Naive B cell (primary cell): ENCODE measurements around the gene TCP1. TPM values are rescaled to one million over a fixed set of nuclear protein-coding genes. Genes with fewer than 3 reads are reported as not detected.
A peak's percentile ranks its signal among the peaks of the same experiment; 100 is the strongest.
"Not testable (repeated sequence)": the region's sequence is repeated elsewhere in the genome, so short reads cannot be mapped to it uniquely, and the experiment has no call there.

Experiments used
- ATAC-seq, 2 donors: fragments of 150-1000 bp; cut with Tn5 transposase; 2 replicates each; pipeline ENCODE4 v1.10.0; 2021; ENCODE audit warnings: low read depth in 2 of 2, mild to moderate bottlenecking in 2 of 2, moderate library complexity in 2 of 2
- DNase-seq: peaks from one replicate; pipeline ENCODE4 v3.0.0; 2022
- H3K27ac Mint-ChIP-seq, 6 donors: one replicate each; pipeline ENCODE4 v1.8.0; 2020 to 2022; ENCODE audit warnings: mild to moderate bottlenecking in 6 of 6, mixed read lengths in 6 of 6, moderate library complexity in 5 of 6, inconsistent platforms in 2 of 6
- H3K27me3 Mint-ChIP-seq, 3 donors: one replicate each; pipeline ENCODE4 v1.8.0; 2021 to 2022; ENCODE audit warnings: mixed read lengths in 3 of 3, mild to moderate bottlenecking in 1 of 3
- H3K36me3 Mint-ChIP-seq, 2 donors: one replicate each; pipeline ENCODE4 v1.8.0; 2020 to 2022; ENCODE audit warnings: mixed read lengths in 2 of 2, inconsistent platforms in 1 of 2, mild to moderate bottlenecking in 1 of 2
- H3K4me1 Mint-ChIP-seq, 3 donors: one replicate each; pipeline ENCODE4 v1.8.0; 2020 to 2022; ENCODE audit warnings: mixed read lengths in 3 of 3, inconsistent platforms in 1 of 3, mild to moderate bottlenecking in 1 of 3, moderate library complexity in 1 of 3
- H3K4me3 Mint-ChIP-seq, 8 donors: one replicate each; pipeline ENCODE4 v1.8.0; 2020 to 2022; ENCODE audit warnings: mild to moderate bottlenecking in 8 of 8, mixed read lengths in 8 of 8, moderate library complexity in 8 of 8, inconsistent platforms in 2 of 8
- H3K9me3 Mint-ChIP-seq, 7 donors: one replicate each; pipeline ENCODE4 v1.8.0; 2020 to 2022; ENCODE audit warnings: mixed read lengths in 7 of 7, mild to moderate bottlenecking in 5 of 7, inconsistent platforms in 2 of 7, moderate library complexity in 1 of 7
- polyA plus RNA-seq, 6 donors: library from polyadenylated mRNA; unstranded; fragments of 300-500 nt; fragmentation: Illumina TruSeq; gene quantifications; one replicate each; pipeline ENCODE4 v1.2.3, GENCODE V29; 2021; ENCODE audit warnings: low read depth in 6 of 6

Gene TCP1
- polyA plus RNA-seq, 6 donors from 2014 or later, result 69.6 to 86.2 (median 73.3) TPM

GRCh38 chr6:159826968-159827647 is 37.7 kb upstream of the TCP1 start:
- Mint-ChIP-seq H3K4me1 (peaks cover 13 to 22% (median 15%) of the 10 kb centered on the region in 3 donors), H3K4me3 (no peak overlapping the region)
- ATAC-seq, result no peak

GRCh38 chr6:159826004-159826403 is 36.6 kb upstream of the TCP1 start:
- DNase-seq (no peak), ATAC-seq (no peak)
- Mint-ChIP-seq H3K4me3 (no peak overlapping the region), H3K36me3 (peaks cover 6 to 9% of the 10 kb centered on the region in 2 donors), H3K27ac (no peak overlapping the region), H3K27me3 (peaks cover 0 to 24% (median 9%) of the 10 kb centered on the region in 3 donors), H3K4me1 (peaks cover 13 to 29% (median 18%) of the 10 kb centered on the region in 3 donors), H3K9me3 (peaks cover 0 to 3% (median 0%) of the 10 kb centered on the region in 7 donors)

More at GRCh38 chr6:159826968-159827647, 37.7 kb upstream of the TCP1 start:
- DNase-seq, result no peak
- Mint-ChIP-seq H3K9me3 (peaks cover 0 to 3% (median 0%) of the 10 kb centered on the region in 7 donors), H3K36me3 (peaks cover 6 to 9% of the 10 kb centered on the region in 2 donors), H3K27ac (no peak overlapping the region), H3K27me3 (peaks cover 0 to 29% (median 9%) of the 10 kb centered on the region in 3 donors)

- Mint-ChIP-seq H3K27me3 (peaks cover 2 to 14% (median 11%) of the 10 kb centered on the region in 3 donors), H3K4me1 (peaks cover 19 to 33% (median 23%) of the 10 kb centered on the region in 3 donors)
- DNase-seq, H3K36me3 Mint-ChIP-seq, H3K4me3 Mint-ChIP-seq, H3K27ac Mint-ChIP-seq, ATAC-seq, H3K9me3 Mint-ChIP-seq: not testable (repeated sequence)
Measured at GRCh38 chr6:159824690-159825089, 35.3 kb upstream of the TCP1 start.

GRCh38 chr6:159823953-159824352 is 34.6 kb upstream of the TCP1 start:
- H3K27me3 Mint-ChIP-seq, result peaks cover 8 to 14% (median 9%) of the 10 kb centered on the region in 3 donors
- DNase-seq (no peak), ATAC-seq (no peak)
- peaks cover 0 to 3% (median 0%) of the 10 kb centered on the region in 7 donors for H3K9me3 Mint-ChIP-seq
- H3K27ac Mint-ChIP-seq, result no peak overlapping the region
- H3K4me1 Mint-ChIP-seq, result peaks cover 17 to 31% (median 21%) of the 10 kb centered on the region in 3 donors
- H3K4me3 Mint-ChIP-seq, result no peak overlapping the region
- peaks cover 6 to 9% of the 10 kb centered on the region in 2 donors for H3K36me3 Mint-ChIP-seq

- peaks cover 17 to 27% (median 21%) of the 10 kb centered on the region in 3 donors for H3K4me1 Mint-ChIP-seq
- peaks cover 0 to 3% (median 0%) of the 10 kb centered on the region in 7 donors for H3K9me3 Mint-ChIP-seq
- H3K36me3 Mint-ChIP-seq, result peaks cover 6 to 9% of the 10 kb centered on the region in 2 donors
- H3K27ac Mint-ChIP-seq, result no peak overlapping the region
- ATAC-seq, result no peak
- peak overlapping the region in 2 of 8 donors; percentile 4 to 21 for H3K4me3 Mint-ChIP-seq
- DNase-seq, result no peak
- H3K27me3 Mint-ChIP-seq, result peaks cover 8 to 14% (median 9%) of the 10 kb centered on the region in 3 donors
Measured at GRCh38 chr6:159821726-159822125, 32.3 kb upstream of the TCP1 start.

GRCh38 chr6:159821122-159821521 is 31.7 kb upstream of the TCP1 start:
- no peak for ATAC-seq
- no peak for DNase-seq
- Mint-ChIP-seq H3K27me3 (peaks cover 8 to 14% (median 9%) of the 10 kb centered on the region in 3 donors), H3K9me3 (peaks cover 0 to 3% (median 0%) of the 10 kb centered on the region in 7 donors), H3K36me3 (peaks cover 6 to 9% of the 10 kb centered on the region in 2 donors), H3K27ac (peak overlapping the region in 1 of 6 donors; percentile 2), H3K4me1 (peaks cover 17 to 27% (median 21%) of the 10 kb centered on the region in 3 donors), H3K4me3 (peak overlapping the region in 6 of 8 donors; percentile 75 to 94 (median 84))

- Mint-ChIP-seq H3K27me3 (peaks cover 8 to 14% (median 9%) of the 10 kb centered on the region in 3 donors), H3K36me3 (peaks cover 6 to 9% of the 10 kb centered on the region in 2 donors), H3K27ac (peak overlapping the region in 3 of 6 donors; percentile 9 to 83 (median 28)), H3K9me3 (peaks cover 0 to 3% (median 0%) of the 10 kb centered on the region in 7 donors), H3K4me3 (peak overlapping the region; percentile 75 to 94 (median 87)), H3K4me1 (peaks cover 17 to 27% (median 21%) of the 10 kb centered on the region in 3 donors)
- DNase-seq (peak; percentile 19), ATAC-seq (peak; percentile 50 to 73)
Measured at GRCh38 chr6:159819932-159820640, 30.7 kb upstream of the TCP1 start.

- peaks cover 0 to 2% (median 0%) of the 10 kb centered on the region in 7 donors for H3K9me3 Mint-ChIP-seq
- peaks cover 8 to 14% (median 9%) of the 10 kb centered on the region in 3 donors for H3K27me3 Mint-ChIP-seq
- no peak for DNase-seq
- ATAC-seq, result no peak
- peak overlapping the region in 1 of 6 donors; percentile 9 for H3K27ac Mint-ChIP-seq
- H3K4me1 Mint-ChIP-seq, result peaks cover 17 to 27% (median 21%) of the 10 kb centered on the region in 3 donors
- peak overlapping the region in 5 of 8 donors; percentile 75 to 91 (median 86) for H3K4me3 Mint-ChIP-seq
- peaks cover 6 to 8% of the 10 kb centered on the region in 2 donors for H3K36me3 Mint-ChIP-seq
Measured at GRCh38 chr6:159819098-159819497, 29.7 kb upstream of the TCP1 start.

- H3K27ac Mint-ChIP-seq, result no peak overlapping the region
- peaks cover 0 to 4% of the 10 kb centered on the region in 2 donors for H3K36me3 Mint-ChIP-seq
- no peaks in the 10 kb centered on the region for H3K9me3 Mint-ChIP-seq
- ATAC-seq, result no peak
- H3K4me3 Mint-ChIP-seq, result peak overlapping the region in 1 of 8 donors; percentile 15
- H3K27me3 Mint-ChIP-seq, result peaks cover 7 to 9% (median 8%) of the 10 kb centered on the region in 3 donors
- DNase-seq, result no peak
- peaks cover 17 to 27% (median 21%) of the 10 kb centered on the region in 3 donors for H3K4me1 Mint-ChIP-seq
Measured at GRCh38 chr6:159817951-159818739, 28.7 kb upstream of the TCP1 start.

- H3K4me1 Mint-ChIP-seq, result peaks cover 18 to 28% (median 26%) of the 10 kb centered on the region in 3 donors
- not testable (repeated sequence) for H3K9me3 Mint-ChIP-seq, H3K4me3 Mint-ChIP-seq, ATAC-seq, H3K27me3 Mint-ChIP-seq, H3K36me3 Mint-ChIP-seq, DNase-seq, H3K27ac Mint-ChIP-seq
Measured at GRCh38 chr6:159816775-159817174, 27.4 kb upstream of the TCP1 start.

- Mint-ChIP-seq H3K4me3 (no peak overlapping the region), H3K27me3 (peaks cover 0 to 8% (median 5%) of the 10 kb centered on the region in 3 donors), H3K27ac (no peak overlapping the region), H3K4me1 (peaks cover 15 to 19% (median 19%) of the 10 kb centered on the region in 3 donors), H3K9me3 (no peaks in the 10 kb centered on the region), H3K36me3 (no peaks in the 10 kb centered on the region)
- DNase-seq (no peak), ATAC-seq (no peak)
Measured at GRCh38 chr6:159815410-159815809, 26.0 kb upstream of the TCP1 start.

- no peaks in the 10 kb centered on the region for H3K27me3 Mint-ChIP-seq
- no peaks in the 10 kb centered on the region for H3K36me3 Mint-ChIP-seq
- H3K4me1 Mint-ChIP-seq, result peaks cover 7 to 12% (median 9%) of the 10 kb centered on the region in 3 donors
- ATAC-seq, result no peak
- H3K4me3 Mint-ChIP-seq, result no peak overlapping the region
- no peak for DNase-seq
- no peaks in the 10 kb centered on the region for H3K9me3 Mint-ChIP-seq
- H3K27ac Mint-ChIP-seq, result peak overlapping the region in 1 of 6 donors; percentile 81
Measured at GRCh38 chr6:159813781-159814180, 24.4 kb upstream of the TCP1 start.

GRCh38 chr6:159809149-159809548 is 19.7 kb upstream of the TCP1 start:
- H3K27me3 Mint-ChIP-seq, result no peaks in the 10 kb centered on the region
- H3K4me1 Mint-ChIP-seq, result peaks cover 7 to 12% (median 9%) of the 10 kb centered on the region in 3 donors
- ATAC-seq, result no peak
- no peaks in the 10 kb centered on the region for H3K36me3 Mint-ChIP-seq
- no peak for DNase-seq
- no peaks in the 10 kb centered on the region for H3K9me3 Mint-ChIP-seq
- H3K4me3 Mint-ChIP-seq, result no peak overlapping the region
- H3K27ac Mint-ChIP-seq, result no peak overlapping the region
